Measurements from ENCODE around the gene MYL7. TPM values are rescaled to one million over a fixed set of nuclear protein-coding genes. Genes with fewer than 3 reads are reported as not detected.

Gene MYL7
- 1.6 TPM for total RNA-seq
- long read RNA-seq, result 0 reads

GRCh38 chr7:44141221-44141850 lies at the start of gene MYL7:
Gene MYL7, minus strand, starts transcription at chr7:44141332. Its CDS starts 27 bp downstream, at chr7:44141305.
- H3K27ac ChIP-seq, result no peak within 1 kb of the TSS

GRCh38 chr7:44189993-44190872 lies 49.1 kb upstream of the MYL7 start:
- H3K27ac ChIP-seq, result no peak overlapping the region
- TF ChIP-seq CTCF (IDR thresholded peaks at IDR 0.05), result no peak
- no peaks in the 10 kb centered on the region for H3K4me1 ChIP-seq
- no peaks in the 10 kb centered on the region for H3K9me3 ChIP-seq
- ATAC-seq (no peak), DNase-seq (no peak)
- no peaks in the 10 kb centered on the region for H3K36me3 ChIP-seq
- no peaks in the 10 kb centered on the region for H3K27me3 ChIP-seq (ENCODE audit: low read depth)
- no peak overlapping the region for H3K4me3 ChIP-seq
- intact Hi-C loops (cut with DNase I), result no loop called here

More at GRCh38 chr7:44141221-44141850, at the start of gene MYL7:
- DNase-seq (no peak), ATAC-seq (no peak)
- Histone ChIP-seq H3K9me3 (no peaks in the 10 kb centered on the region), H3K4me3 (no peak within 1 kb of the TSS), H3K36me3 (no peaks in the 10 kb centered on the region), H3K4me1 (peaks cover 11% of the 10 kb centered on the region), H3K27me3 (ENCODE audit: low read depth) (peaks cover 12% of the 10 kb centered on the region)
- no peak for TF ChIP-seq CTCF (IDR thresholded peaks at IDR 0.05)
- intact Hi-C loops (cut with DNase I), result no loop called here

- intact Hi-C loops (cut with DNase I), result no loop called here
- no peak for TF ChIP-seq CTCF (IDR thresholded peaks at IDR 0.05)
- no peaks in the 10 kb centered on the region for H3K9me3 ChIP-seq
- H3K27ac ChIP-seq, result no peak within 1 kb of the TSS
- no peaks in the 10 kb centered on the region for H3K4me1 ChIP-seq
- no peaks in the 10 kb centered on the region for H3K36me3 ChIP-seq
- no peak within 1 kb of the TSS for H3K4me3 ChIP-seq
- ATAC-seq, result no peak
- H3K27me3 ChIP-seq (ENCODE audit: low read depth), result no peaks in the 10 kb centered on the region
- DNase-seq, result no peak
Measured at GRCh38 chr7:44189286-44189992, 48.3 kb upstream of the MYL7 start, which contains the start of gene GCK. Gene GCK, minus strand, starts transcription at chr7:44189439. Its CDS starts 486 bp downstream, at chr7:44188953.

- no peak overlapping the region for H3K27ac ChIP-seq
- no peaks in the 10 kb centered on the region for H3K9me3 ChIP-seq
- H3K4me1 ChIP-seq, result no peaks in the 10 kb centered on the region
- ATAC-seq (no peak), DNase-seq (no peak)
- H3K27me3 ChIP-seq (ENCODE audit: low read depth), result no peaks in the 10 kb centered on the region
- H3K36me3 ChIP-seq, result no peaks in the 10 kb centered on the region
- intact Hi-C loops (cut with DNase I), result no loop called here
- no peak for TF ChIP-seq CTCF (IDR thresholded peaks at IDR 0.05)
- no peak overlapping the region for H3K4me3 ChIP-seq
Measured at GRCh38 chr7:44188480-44189225, 47.5 kb upstream of the MYL7 start.
